Astrocyte (in vitro differentiated cells and primary cell): Measurements from ENCODE around the gene CYLC2.

ENCODE experiments used
- EZH2 ChIP-seq: IDR thresholded peaks from 2 replicates; pipeline ENCODE4 v1.6.1; 2012; ENCODE audit warnings: mild to moderate bottlenecking, low read length, inconsistent platforms; ENCODE audit not compliant: insufficient read depth
- TF ChIP-seq, protein P1 (sequence below): IDR thresholded peaks from 2 replicates; pipeline ENCODE4 v1.5.1; 2011; ENCODE audit warnings: low read depth, mild to moderate bottlenecking, inconsistent platforms, low read length, moderate library complexity; ENCODE audit not compliant: insufficient read depth

DNA sequence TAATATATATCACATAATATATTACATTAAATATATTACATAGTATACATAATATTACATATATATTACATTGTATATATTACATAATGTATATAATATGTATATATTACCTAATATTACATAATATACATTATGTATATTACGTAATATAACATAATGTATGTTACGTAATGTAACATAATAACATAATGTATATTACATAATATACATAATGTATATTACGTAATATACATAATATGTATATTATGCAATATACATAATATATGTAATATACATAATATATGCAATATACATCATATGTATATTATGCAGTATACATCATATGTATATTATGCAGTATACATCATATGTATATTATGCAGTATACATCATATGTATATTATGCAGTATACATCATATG lies 19.1 kb downstream of the CYLC2 start:
- TF ChIP-seq, protein P1, sequence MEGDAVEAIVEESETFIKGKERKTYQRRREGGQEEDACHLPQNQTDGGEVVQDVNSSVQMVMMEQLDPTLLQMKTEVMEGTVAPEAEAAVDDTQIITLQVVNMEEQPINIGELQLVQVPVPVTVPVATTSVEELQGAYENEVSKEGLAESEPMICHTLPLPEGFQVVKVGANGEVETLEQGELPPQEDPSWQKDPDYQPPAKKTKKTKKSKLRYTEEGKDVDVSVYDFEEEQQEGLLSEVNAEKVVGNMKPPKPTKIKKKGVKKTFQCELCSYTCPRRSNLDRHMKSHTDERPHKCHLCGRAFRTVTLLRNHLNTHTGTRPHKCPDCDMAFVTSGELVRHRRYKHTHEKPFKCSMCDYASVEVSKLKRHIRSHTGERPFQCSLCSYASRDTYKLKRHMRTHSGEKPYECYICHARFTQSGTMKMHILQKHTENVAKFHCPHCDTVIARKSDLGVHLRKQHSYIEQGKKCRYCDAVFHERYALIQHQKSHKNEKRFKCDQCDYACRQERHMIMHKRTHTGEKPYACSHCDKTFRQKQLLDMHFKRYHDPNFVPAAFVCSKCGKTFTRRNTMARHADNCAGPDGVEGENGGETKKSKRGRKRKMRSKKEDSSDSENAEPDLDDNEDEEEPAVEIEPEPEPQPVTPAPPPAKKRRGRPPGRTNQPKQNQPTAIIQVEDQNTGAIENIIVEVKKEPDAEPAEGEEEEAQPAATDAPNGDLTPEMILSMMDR = no peak
- TF ChIP-seq EZH2 = no peak
